HEK293 (cell line): ENCODE data around the gene PKMYT1.
A peak's percentile ranks its signal among the peaks of the same experiment; 100 is the strongest.

Source experiments
- CTCF ChIA-PET: fragments of 350-600 bp; formaldehyde crosslinking; extraction: SDS; loops from one replicate; lab custom pipeline; 2021; ENCODE audit warnings: antibody characterized with exemption; lab: Yijun Ruan, JAX
- POLR2A ChIA-PET: fragments of 300-600 bp; formaldehyde crosslinking; extraction: SDS; loops from one replicate; lab custom pipeline; 2020; ENCODE audit warnings: antibody characterized with exemption, inconsistent platforms; lab: Yijun Ruan, JAX
- H3K27ac ChIP-seq: fragments of 200-500 bp; sonication (Bioruptor generic); 2 replicates; pipeline ENCODE4 v1.5.1; 2014; ENCODE audit warnings: low read depth, low read length, control low read depth, inconsistent platforms; ENCODE audit errors: extremely low read depth
- H3K36me3 ChIP-seq, 2 experiments: fragments of 200-500 bp in 1 of 2; sonication (Bioruptor generic) in 1 of 2; 1 replicate in 1 of 2; 2 replicates in 1 of 2; pipeline ENCODE4 v1.5.1; 2014 to 2017; ENCODE audit warnings: inconsistent platforms in 2 of 2, low read length in 2 of 2; ENCODE audit not compliant: control insufficient read depth in 2 of 2, insufficient read depth in 1 of 2
- H3K4me1 ChIP-seq: fragments of 200-500 bp; sonication (Bioruptor generic); 2 replicates; pipeline ENCODE4 v1.5.1; 2014; ENCODE audit warnings: mild to moderate bottlenecking, low read length, inconsistent platforms; ENCODE audit not compliant: control insufficient read depth, insufficient read depth
- H3K4me3 ChIP-seq: 2 replicates; pipeline ENCODE4 v1.5.1; 2011; ENCODE audit warnings: low read depth, mild to moderate bottlenecking, control low read depth, low read length, moderate library complexity
- H3K9me3 ChIP-seq: fragments of 200-500 bp; sonication (Bioruptor generic); 2 replicates; pipeline ENCODE4 v1.5.1; 2014; ENCODE audit warnings: low read depth, low read length, inconsistent platforms; ENCODE audit not compliant: control insufficient read depth, insufficient read depth
- GFI1B ChIP-seq: fragments of 450-650 bp; formaldehyde crosslinking; IDR thresholded peaks from 2 replicates; pipeline ENCODE4 v1.5.1; 2016; ENCODE audit warnings: missing biosample characterization, missing genetic modification characterization
- GLIS1 ChIP-seq: fragments of 450-650 bp; formaldehyde crosslinking; IDR thresholded peaks from 2 replicates; pipeline ENCODE4 v1.5.1; 2016; ENCODE audit warnings: missing biosample characterization, missing genetic modification characterization
- PRDM1 ChIP-seq: fragments of 450-650 bp; formaldehyde crosslinking; IDR thresholded peaks from 2 replicates; pipeline ENCODE4; 2016; ENCODE audit warnings: missing biosample characterization, missing genetic modification characterization
- ZBTB48 ChIP-seq: fragments of 450-650 bp; formaldehyde crosslinking; IDR thresholded peaks from 2 replicates; pipeline ENCODE4 v1.5.1; 2016; ENCODE audit warnings: missing biosample characterization, missing genetic modification characterization
- ZBTB7A ChIP-seq: fragments of 450-650 bp; formaldehyde crosslinking; IDR thresholded peaks from 2 replicates; pipeline ENCODE4 v1.5.1; 2016; ENCODE audit warnings: low read depth, missing biosample characterization, missing genetic modification characterization
- ZNF10 ChIP-seq: fragments of 450-650 bp; formaldehyde crosslinking; IDR thresholded peaks from 2 replicates; pipeline ENCODE4 v1.5.1; 2017; ENCODE audit warnings: missing biosample characterization, missing genetic modification characterization
- ZNF138 ChIP-seq: fragments of 450-650 bp; formaldehyde crosslinking; IDR thresholded peaks from 2 replicates; pipeline ENCODE4 v1.5.1; 2016; ENCODE audit warnings: missing biosample characterization, missing genetic modification characterization, borderline replicate concordance
- ZNF169 ChIP-seq: fragments of 450-650 bp; formaldehyde crosslinking; IDR thresholded peaks from 2 replicates; pipeline ENCODE4 v1.5.1; 2016; ENCODE audit warnings: missing biosample characterization, missing genetic modification characterization
- ZNF175 ChIP-seq: fragments of 450-650 bp; formaldehyde crosslinking; IDR thresholded peaks from 2 replicates; pipeline ENCODE4 v1.5.1; 2016; ENCODE audit warnings: missing biosample characterization, missing genetic modification characterization
- ZNF335 ChIP-seq: fragments of 450-650 bp; formaldehyde crosslinking; conservative IDR thresholded peaks from 2 replicates; pipeline ENCODE4 v1.5.1; 2016; ENCODE audit warnings: missing biosample characterization, missing genetic modification characterization
- ZNF341 ChIP-seq: fragments of 450-650 bp; formaldehyde crosslinking; IDR thresholded peaks from 2 replicates; pipeline ENCODE4; 2016; ENCODE audit warnings: low read depth, missing biosample characterization, missing genetic modification characterization
- ZNF350 ChIP-seq: fragments of 450-650 bp; formaldehyde crosslinking; IDR thresholded peaks from 2 replicates; pipeline ENCODE4 v1.5.0; 2017; ENCODE audit warnings: missing biosample characterization, mild to moderate bottlenecking, missing genetic modification characterization
- ZNF423 ChIP-seq: fragments of 450-650 bp; formaldehyde crosslinking; IDR thresholded peaks from 2 replicates; pipeline ENCODE4 v1.5.1; 2016; ENCODE audit warnings: missing biosample characterization, missing genetic modification characterization
- ZNF514 ChIP-seq: fragments of 450-650 bp; formaldehyde crosslinking; IDR thresholded peaks from 2 replicates; pipeline ENCODE4 v1.5.1; 2016; ENCODE audit warnings: missing biosample characterization, missing genetic modification characterization
- ZNF521 ChIP-seq: fragments of 450-650 bp; formaldehyde crosslinking; IDR thresholded peaks from 2 replicates; pipeline ENCODE4 v1.5.1; 2017; ENCODE audit warnings: missing biosample characterization, mild to moderate bottlenecking, missing genetic modification characterization
- ZNF529 ChIP-seq: fragments of 450-650 bp; formaldehyde crosslinking; IDR thresholded peaks from 2 replicates; pipeline ENCODE4 v1.5.1; 2017; ENCODE audit warnings: missing genetic modification characterization, missing biosample characterization; ENCODE audit not compliant: insufficient replicate concordance
- ZNF560 ChIP-seq: fragments of 450-650 bp; formaldehyde crosslinking; IDR thresholded peaks from 2 replicates; pipeline ENCODE4 v1.5.1; 2017; ENCODE audit warnings: missing biosample characterization, missing genetic modification characterization, borderline replicate concordance
- ZNF585B ChIP-seq: fragments of 450-650 bp; formaldehyde crosslinking; IDR thresholded peaks from 2 replicates; pipeline ENCODE4 v1.5.1; 2016; ENCODE audit warnings: missing biosample characterization, missing genetic modification characterization
- ZNF623 ChIP-seq: fragments of 450-650 bp; formaldehyde crosslinking; IDR thresholded peaks from 2 replicates; pipeline ENCODE4 v1.5.1; 2016; ENCODE audit warnings: missing biosample characterization, missing genetic modification characterization
- ZNF626 ChIP-seq: fragments of 450-650 bp; sonication (Bioruptor Pico); formaldehyde crosslinking; IDR thresholded peaks from 2 replicates; pipeline ENCODE4 v1.5.1; 2018; ENCODE audit warnings: missing biosample characterization, missing genetic modification characterization, inconsistent platforms
- ZNF701 ChIP-seq: fragments of 450-650 bp; formaldehyde crosslinking; IDR thresholded peaks from 2 replicates; pipeline ENCODE4 v1.5.1; 2016; ENCODE audit warnings: missing biosample characterization, missing genetic modification characterization
- ZNF707 ChIP-seq: fragments of 450-650 bp; formaldehyde crosslinking; IDR thresholded peaks from 2 replicates; pipeline ENCODE4 v1.5.1; 2016; ENCODE audit warnings: missing biosample characterization, missing genetic modification characterization
- ZNF837 ChIP-seq: fragments of 450-650 bp; formaldehyde crosslinking; IDR thresholded peaks from 2 replicates; pipeline ENCODE4 v1.5.1; 2016; ENCODE audit warnings: missing biosample characterization, missing genetic modification characterization
- ZNF843 ChIP-seq: fragments of 450-650 bp; formaldehyde crosslinking; IDR thresholded peaks from 2 replicates; pipeline ENCODE4 v1.5.1; 2016; ENCODE audit warnings: missing biosample characterization, missing genetic modification characterization
- ZSCAN30 ChIP-seq: fragments of 450-650 bp; IDR thresholded peaks from 2 replicates; pipeline ENCODE4 v1.5.1; 2018; ENCODE audit warnings: missing biosample characterization, mild to moderate bottlenecking, missing genetic modification characterization, moderate library complexity
- TF ChIP-seq, protein P1 (sequence below): fragments of 450-650 bp; formaldehyde crosslinking; IDR thresholded peaks from 2 replicates; pipeline ENCODE4 v1.5.1; 2017; ENCODE audit warnings: missing biosample characterization, mild to moderate bottlenecking, missing genetic modification characterization, moderate library complexity
- TF ChIP-seq, protein P2 (sequence below): fragments of 450-650 bp; formaldehyde crosslinking; optimal IDR thresholded peaks from 2 replicates; pipeline ENCODE3; 2016; ENCODE audit warnings: missing biosample characterization, mild to moderate bottlenecking, missing genetic modification characterization
- TF ChIP-seq, protein P3 (sequence below): fragments of 450-650 bp; formaldehyde crosslinking; IDR thresholded peaks from 2 replicates; pipeline ENCODE4 v1.5.1; 2016; ENCODE audit warnings: missing biosample characterization, missing genetic modification characterization
- TF ChIP-seq, protein P4 (sequence below): fragments of 450-650 bp; formaldehyde crosslinking; IDR thresholded peaks from 2 replicates; pipeline ENCODE4 v1.5.1; 2016; ENCODE audit warnings: missing biosample characterization, missing genetic modification characterization, low read depth
- TF ChIP-seq, protein P5 (sequence below): fragments of 450-650 bp; formaldehyde crosslinking; IDR thresholded peaks from 2 replicates; pipeline ENCODE4 v1.5.1; 2017; ENCODE audit warnings: missing biosample characterization, missing genetic modification characterization

The PKMYT1 gene

DNA sequence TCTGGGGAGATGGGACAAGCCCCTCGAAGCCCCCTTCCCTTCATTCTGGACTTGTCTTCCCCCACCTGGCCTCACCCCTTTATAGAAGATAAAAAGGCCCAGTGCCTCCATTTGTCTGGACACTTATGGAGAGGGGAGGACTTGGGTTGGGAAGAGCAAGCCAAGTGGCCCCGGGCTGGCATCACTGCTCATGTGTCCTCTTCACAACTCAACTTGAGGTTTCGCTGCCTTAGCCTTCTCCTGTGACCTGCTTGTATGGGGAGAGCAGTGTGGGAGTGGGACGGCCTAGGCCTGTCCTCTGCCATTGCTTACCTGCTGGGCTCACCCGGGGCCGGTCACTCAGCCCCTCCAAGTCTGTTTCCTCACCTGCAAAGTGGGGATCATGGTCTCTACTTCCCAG is 9.7 kb downstream of the PKMYT1 start (continued):
- no peak for TF ChIP-seq ZSCAN30
- peak; percentile 50; the same call in 1 of the 2 replicates for TF ChIP-seq ZNF341 (tag by site-specific recombination)
- no peak for TF ChIP-seq ZNF623 (tag by site-specific recombination)
- TF ChIP-seq, protein P1, sequence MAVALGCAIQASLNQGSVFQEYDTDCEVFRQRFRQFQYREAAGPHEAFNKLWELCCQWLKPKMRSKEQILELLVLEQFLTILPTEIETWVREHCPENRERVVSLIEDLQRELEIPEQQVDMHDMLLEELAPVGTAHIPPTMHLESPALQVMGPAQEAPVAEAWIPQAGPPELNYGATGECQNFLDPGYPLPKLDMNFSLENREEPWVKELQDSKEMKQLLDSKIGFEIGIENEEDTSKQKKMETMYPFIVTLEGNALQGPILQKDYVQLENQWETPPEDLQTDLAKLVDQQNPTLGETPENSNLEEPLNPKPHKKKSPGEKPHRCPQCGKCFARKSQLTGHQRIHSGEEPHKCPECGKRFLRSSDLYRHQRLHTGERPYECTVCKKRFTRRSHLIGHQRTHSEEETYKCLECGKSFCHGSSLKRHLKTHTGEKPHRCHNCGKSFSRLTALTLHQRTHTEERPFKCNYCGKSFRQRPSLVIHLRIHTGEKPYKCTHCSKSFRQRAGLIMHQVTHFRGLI (tag by site-specific recombination) = peak; percentile 1; the same call in 1 of the 2 replicates
- TF ChIP-seq, protein P2, sequence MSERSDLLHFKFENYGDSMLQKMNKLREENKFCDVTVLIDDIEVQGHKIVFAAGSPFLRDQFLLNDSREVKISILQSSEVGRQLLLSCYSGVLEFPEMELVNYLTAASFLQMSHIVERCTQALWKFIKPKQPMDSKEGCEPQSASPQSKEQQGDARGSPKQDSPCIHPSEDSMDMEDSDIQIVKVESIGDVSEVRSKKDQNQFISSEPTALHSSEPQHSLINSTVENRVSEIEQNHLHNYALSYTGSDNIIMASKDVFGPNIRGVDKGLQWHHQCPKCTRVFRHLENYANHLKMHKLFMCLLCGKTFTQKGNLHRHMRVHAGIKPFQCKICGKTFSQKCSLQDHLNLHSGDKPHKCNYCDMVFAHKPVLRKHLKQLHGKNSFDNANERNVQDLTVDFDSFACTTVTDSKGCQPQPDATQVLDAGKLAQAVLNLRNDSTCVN (tag by site-specific recombination) = no peak

DNA sequence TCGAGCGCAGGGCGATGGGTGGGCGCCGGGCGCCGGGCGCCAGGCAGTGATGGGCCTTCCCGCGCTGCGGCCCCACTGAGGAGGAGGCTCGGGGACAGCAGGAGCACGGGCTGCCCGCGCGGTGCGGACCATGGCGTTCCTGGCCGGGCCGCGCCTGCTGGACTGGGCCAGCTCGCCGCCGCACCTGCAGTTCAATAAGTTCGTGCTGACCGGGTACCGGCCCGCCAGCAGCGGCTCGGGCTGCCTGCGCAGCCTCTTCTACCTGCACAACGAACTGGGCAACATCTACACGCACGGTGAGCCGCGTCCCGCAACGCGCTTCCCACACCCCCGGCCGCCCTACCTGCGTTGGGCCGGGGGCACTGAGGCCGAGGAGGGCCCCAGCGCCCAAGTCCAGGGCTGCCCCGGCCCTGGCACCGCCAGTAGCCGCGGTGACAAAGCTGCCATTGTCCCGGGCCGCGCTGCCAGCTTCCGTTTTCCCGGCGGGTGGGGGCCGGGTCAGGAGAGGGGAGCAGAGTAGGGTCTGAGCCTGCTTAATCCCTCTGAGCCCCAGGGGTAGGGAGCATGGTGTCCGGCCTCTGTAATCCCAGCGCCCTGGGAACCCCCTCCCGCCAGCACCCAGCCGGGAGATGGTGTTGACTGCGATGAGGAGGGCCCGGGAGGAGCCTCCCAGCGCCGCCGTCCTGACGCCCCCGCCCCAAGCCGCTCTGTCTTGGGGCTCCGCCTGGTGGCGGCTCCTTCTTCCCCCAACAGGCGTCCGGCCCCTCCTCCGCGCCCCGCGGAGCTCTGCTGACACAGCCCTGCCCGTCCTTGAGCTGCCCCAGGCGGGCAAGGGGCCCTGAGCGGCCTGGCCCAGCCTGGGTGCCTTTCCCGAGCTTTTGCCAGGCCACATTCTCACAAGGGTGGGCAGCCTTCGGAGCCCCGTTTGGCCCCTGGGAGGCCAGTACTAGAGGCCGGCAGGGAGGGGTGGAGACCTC is 10.4 kb downstream of the PKMYT1 start:
- peaks cover 0 to 40% of the 10 kb centered on the region in 2 experiments; a peak in 1 of 3 replicates for H3K36me3 ChIP-seq
- peak overlapping the region; percentile 74 for H3K4me3 ChIP-seq
- H3K9me3 ChIP-seq = no peaks in the 10 kb centered on the region
- POLR2A ChIA-PET = interaction anchor here (1.0 to 2.4 kb wide), 7 partner anchors 9 to 59 kb away, joined by 3 to 19 read pairs (median 4); partner anchors contain the start of genes PKMYT1 and TNFRSF12A
- H3K4me1 ChIP-seq = peaks cover 9% of the 10 kb centered on the region
- CTCF ChIA-PET = interaction anchor here (0.6 to 2.0 kb wide), 11 partner anchors 8 to 188 kb away, joined by 3 to 12 read pairs (median 5); partner anchors contain the start of gene PKMYT1
- H3K27ac ChIP-seq = peak overlapping the region; percentile 80
- no peak for TF ChIP-seq ZNF707 (tag by site-specific recombination)
- no peak for TF ChIP-seq GFI1B
- peak; percentile 58 for TF ChIP-seq ZNF335 (tag by site-specific recombination)
- TF ChIP-seq, protein P3, sequence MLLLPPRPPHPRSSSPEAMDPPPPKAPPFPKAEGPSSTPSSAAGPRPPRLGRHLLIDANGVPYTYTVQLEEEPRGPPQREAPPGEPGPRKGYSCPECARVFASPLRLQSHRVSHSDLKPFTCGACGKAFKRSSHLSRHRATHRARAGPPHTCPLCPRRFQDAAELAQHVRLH = no peak
- TF ChIP-seq ZNF701 = no peak
- no peak for TF ChIP-seq PRDM1 (tag by site-specific recombination)
- TF ChIP-seq ZNF341 (tag by site-specific recombination) = no peak
- TF ChIP-seq ZBTB7A = peak; percentile 78; the same call in 1 of the 2 replicates
- TF ChIP-seq GLIS1 (tag by site-specific recombination) = peak; percentile 74
- TF ChIP-seq ZNF837 = peak; percentile 72; the same call in 1 of the 2 replicates
- TF ChIP-seq, protein P4, sequence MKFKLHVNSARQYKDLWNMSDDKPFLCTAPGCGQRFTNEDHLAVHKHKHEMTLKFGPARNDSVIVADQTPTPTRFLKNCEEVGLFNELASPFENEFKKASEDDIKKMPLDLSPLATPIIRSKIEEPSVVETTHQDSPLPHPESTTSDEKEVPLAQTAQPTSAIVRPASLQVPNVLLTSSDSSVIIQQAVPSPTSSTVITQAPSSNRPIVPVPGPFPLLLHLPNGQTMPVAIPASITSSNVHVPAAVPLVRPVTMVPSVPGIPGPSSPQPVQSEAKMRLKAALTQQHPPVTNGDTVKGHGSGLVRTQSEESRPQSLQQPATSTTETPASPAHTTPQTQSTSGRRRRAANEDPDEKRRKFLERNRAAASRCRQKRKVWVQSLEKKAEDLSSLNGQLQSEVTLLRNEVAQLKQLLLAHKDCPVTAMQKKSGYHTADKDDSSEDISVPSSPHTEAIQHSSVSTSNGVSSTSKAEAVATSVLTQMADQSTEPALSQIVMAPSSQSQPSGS (tag by site-specific recombination) = no peak
- TF ChIP-seq ZNF521 (tag by site-specific recombination) = no peak
- no peak for TF ChIP-seq ZNF529 (tag by site-specific recombination)
- TF ChIP-seq ZNF514 = no peak
- TF ChIP-seq, protein P5, sequence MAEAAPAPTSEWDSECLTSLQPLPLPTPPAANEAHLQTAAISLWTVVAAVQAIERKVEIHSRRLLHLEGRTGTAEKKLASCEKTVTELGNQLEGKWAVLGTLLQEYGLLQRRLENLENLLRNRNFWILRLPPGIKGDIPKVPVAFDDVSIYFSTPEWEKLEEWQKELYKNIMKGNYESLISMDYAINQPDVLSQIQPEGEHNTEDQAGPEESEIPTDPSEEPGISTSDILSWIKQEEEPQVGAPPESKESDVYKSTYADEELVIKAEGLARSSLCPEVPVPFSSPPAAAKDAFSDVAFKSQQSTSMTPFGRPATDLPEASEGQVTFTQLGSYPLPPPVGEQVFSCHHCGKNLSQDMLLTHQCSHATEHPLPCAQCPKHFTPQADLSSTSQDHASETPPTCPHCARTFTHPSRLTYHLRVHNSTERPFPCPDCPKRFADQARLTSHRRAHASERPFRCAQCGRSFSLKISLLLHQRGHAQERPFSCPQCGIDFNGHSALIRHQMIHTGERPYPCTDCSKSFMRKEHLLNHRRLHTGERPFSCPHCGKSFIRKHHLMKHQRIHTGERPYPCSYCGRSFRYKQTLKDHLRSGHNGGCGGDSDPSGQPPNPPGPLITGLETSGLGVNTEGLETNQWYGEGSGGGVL (tag by site-specific recombination) = peak; percentile 86
- no peak for TF ChIP-seq ZNF169
- no peak for TF ChIP-seq ZNF560 (tag by site-specific recombination)
- peak; percentile 65 for TF ChIP-seq ZNF423
- no peak for TF ChIP-seq ZNF350 (tag by site-specific recombination)
- TF ChIP-seq ZNF175 = no peak
- peak; percentile 54; the same call in 1 of the 2 replicates for TF ChIP-seq ZBTB48 (tag by site-specific recombination)
- no peak for TF ChIP-seq ZNF585B (tag by site-specific recombination)
- TF ChIP-seq ZNF138 (tag by site-specific recombination) = no peak
- no peak for TF ChIP-seq ZNF843
- no peak for TF ChIP-seq ZNF626
- TF ChIP-seq ZNF10 = no peak; the same call in 1 of the 2 replicates
